GM23248 (cell line): Measurements from ENCODE around the gene FBLN5. TPM values are rescaled to one million over a fixed set of nuclear protein-coding genes. Genes with fewer than 3 reads are reported as not detected.

Source experiments
- DNase-seq: peaks from one replicate; pipeline ENCODE4 v3.0.0-alpha.2; 2015
- H2AFZ ChIP-seq: fragments of 200-600 bp; sonication (generic); 2 replicates; pipeline ENCODE4 v1.6.1; 2016; ENCODE audit warnings: antibody characterized with exemption
- H3F3A ChIP-seq: fragments of 200-600 bp; sonication (generic); 2 replicates; pipeline ENCODE4 v1.6.1; 2016; ENCODE audit warnings: mild to moderate bottlenecking, antibody characterized with exemption, mixed run types; ENCODE audit not compliant: insufficient read depth
- H3K27ac ChIP-seq: fragments of 200-600 bp; sonication (generic); 2 replicates; pipeline ENCODE4 v1.5.1; 2016; ENCODE audit warnings: mild to moderate bottlenecking
- H3K27me3 ChIP-seq: fragments of 200-600 bp; sonication (generic); replicated peaks from 2 replicates; pipeline ENCODE4 v1.6.1; 2016; ENCODE audit warnings: mild to moderate bottlenecking; ENCODE audit not compliant: insufficient read depth
- H3K36me3 ChIP-seq: fragments of 200-600 bp; sonication (generic); 2 replicates; pipeline ENCODE4 v1.6.1; 2016; ENCODE audit warnings: low read depth, mild to moderate bottlenecking
- H3K4me1 ChIP-seq: fragments of 200-600 bp; sonication (generic); 2 replicates; pipeline ENCODE4 v1.6.1; 2016; ENCODE audit warnings: mild to moderate bottlenecking; ENCODE audit not compliant: insufficient read depth
- H3K4me2 ChIP-seq: fragments of 200-600 bp; sonication (generic); one replicate; pipeline ENCODE4 v1.6.1; 2016; ENCODE audit warnings: mild to moderate bottlenecking; ENCODE audit not compliant: unreplicated experiment
- H3K4me3 ChIP-seq: fragments of 200-600 bp; sonication (generic); 2 replicates; pipeline ENCODE4 v1.5.1; 2016; ENCODE audit warnings: mild to moderate bottlenecking
- H3K79me2 ChIP-seq: fragments of 200-600 bp; sonication (generic); 2 replicates; pipeline ENCODE4 v1.6.1; 2016; ENCODE audit warnings: mild to moderate bottlenecking; ENCODE audit not compliant: insufficient read depth
- H3K9ac ChIP-seq: fragments of 200-600 bp; sonication (generic); 2 replicates; pipeline ENCODE4 v1.6.1; 2016; ENCODE audit warnings: mild to moderate bottlenecking
- H3K9me2 ChIP-seq: fragments of 200-600 bp; sonication (generic); 2 replicates; pipeline ENCODE4 v1.6.1; 2016; ENCODE audit warnings: mixed run types, mild to moderate bottlenecking, moderate library complexity; ENCODE audit not compliant: insufficient read depth
- H3K9me3 ChIP-seq: fragments of 200-600 bp; sonication (generic); one replicate; pipeline ENCODE4 v1.6.1; 2017; ENCODE audit warnings: low read depth
- H4K20me1 ChIP-seq: fragments of 200-600 bp; sonication (generic); 2 replicates; pipeline ENCODE4 v1.6.0; 2016; ENCODE audit not compliant: insufficient read depth
- EZH2 ChIP-seq: fragments of 200-600 bp; sonication (generic); IDR thresholded peaks from 2 replicates; pipeline ENCODE4 v1.6.1; 2018; ENCODE audit warnings: antibody characterized with exemption, mild to moderate bottlenecking; ENCODE audit not compliant: insufficient read depth, poor library complexity, severe bottlenecking
- EZH2phosphoT487 ChIP-seq: fragments of 200-600 bp; sonication (generic); IDR thresholded peaks from 2 replicates; pipeline ENCODE4 v1.6.1; 2018; ENCODE audit warnings: antibody characterized with exemption, moderate library complexity, mild to moderate bottlenecking, low read depth; ENCODE audit not compliant: insufficient read depth
- WGBS, 2 experiments: methylation state at CpG; one replicate each; pipeline ENCODE4 v1.1.6; 2015 to 2017; ENCODE audit warnings: low lambda C conversion rate in 2 of 2, low coverage in 1 of 2; ENCODE audit errors: missing lambda C conversion rate in 2 of 2; 5-methylcytosine and 5-hydroxymethylcytosine counted together
- in situ Hi-C: fragments of 300-500 bp; cut with MboI; formaldehyde crosslinking; loops from 2 replicates; pipeline ENCODE4 v1.15.0; 2020
- polyA plus RNA-seq: library from polyadenylated mRNA; unstranded; fragments of >200 nt; fragmentation: Nextera tagmentation; extraction: Ambion mirVana; gene quantifications from 2 replicates; pipeline ENCODE4 v1.2.1, GENCODE V29; 2016
- total RNA-seq: library from RNA; depleted of rRNA; stranded (reverse); fragments of >200 nt; shearing (Covaris generic); gene quantifications from 2 replicates; pipeline ENCODE4 v1.2.3, GENCODE V29; 2014

FBLN5 gene
- total and polyA plus RNA-seq, 2 experiments from 2014 or later, result 234 to 756 TPM

GRCh38 chr14:91919814-91920213 lies 27.7 kb downstream of the FBLN5 start:
- no peaks in the 10 kb centered on the region for H3K9me2 ChIP-seq
- H3K27ac ChIP-seq, result peak overlapping the region; percentile 74
- peaks cover 8% of the 10 kb centered on the region; the same call in 1 of the 2 replicates for H3K36me3 ChIP-seq
- H4K20me1 ChIP-seq, result no peaks in the 10 kb centered on the region
- H3K9me3 ChIP-seq, result no peaks in the 10 kb centered on the region
- peaks cover 65% of the 10 kb centered on the region for H3K79me2 ChIP-seq
- H2AFZ ChIP-seq, result no peak overlapping the region
- H3F3A ChIP-seq, result no peaks in the 10 kb centered on the region; the same call in 1 of the 2 replicates
- H3K27me3 ChIP-seq, result no peaks in the 10 kb centered on the region
- H3K4me2 ChIP-seq, result no peak overlapping the region
- in situ Hi-C loops, result no loop called here
- TF ChIP-seq EZH2 (no peak), EZH2phosphoT487 (no peak)
- H3K4me1 ChIP-seq, result peaks cover 28% of the 10 kb centered on the region
- no peak overlapping the region for H3K4me3 ChIP-seq
- 24 to 29% methylated on average over 4 of the region's 4 CpGs for WGBS, 2 experiments
- DNase-seq, result peak; percentile 84
- peak overlapping the region; percentile 48; the same call in 1 of the 2 replicates for H3K9ac ChIP-seq

- Histone ChIP-seq H3K4me1 (peaks cover 28% of the 10 kb centered on the region), H3K79me2 (peaks cover 65% of the 10 kb centered on the region), H3F3A (peaks cover under 1% of the 10 kb centered on the region; the same call in 1 of the 2 replicates), H3K4me2 (no peak overlapping the region), H3K9me2 (no peaks in the 10 kb centered on the region), H2AFZ (no peak overlapping the region), H3K4me3 (no peak overlapping the region), H4K20me1 (no peaks in the 10 kb centered on the region), H3K9me3 (no peaks in the 10 kb centered on the region), H3K27me3 (no peaks in the 10 kb centered on the region), H3K9ac (no peak overlapping the region), H3K27ac (no peak overlapping the region), H3K36me3 (peaks cover 11% of the 10 kb centered on the region)
- TF ChIP-seq EZH2phosphoT487 (no peak), EZH2 (no peak)
- in situ Hi-C loops, result no loop called here
- DNase-seq, result no peak
- 31 to 37% methylated on average over 5 of the region's 5 CpGs for WGBS, 2 experiments
Measured at GRCh38 chr14:91918186-91918883, 29.2 kb downstream of the FBLN5 start.

- Histone ChIP-seq H3K4me3 (no peak overlapping the region), H2AFZ (no peak overlapping the region)
- in situ Hi-C loops, result no loop called here
Measured at GRCh38 chr14:91912035-91912434, 35.5 kb downstream of the FBLN5 start.

GRCh38 chr14:91911474-91912032 lies 35.9 kb downstream of the FBLN5 start:
- TF ChIP-seq EZH2, result no peak
- Histone ChIP-seq H3K79me2 (peaks cover 98% of the 10 kb centered on the region), H3K4me2 (no peak overlapping the region), H3K9ac (no peak overlapping the region), H3F3A (0 out of 2 replicates have a peak, but pooled peaks cover 6% of the 10 kb centered on the region), H4K20me1 (no peaks in the 10 kb centered on the region), H3K9me2 (no peaks in the 10 kb centered on the region), H3K27me3 (no peaks in the 10 kb centered on the region), H2AFZ (no peak overlapping the region), H3K4me1 (no peaks in the 10 kb centered on the region), H3K27ac (no peak overlapping the region), H3K9me3 (no peaks in the 10 kb centered on the region), H3K36me3 (peaks cover 16% of the 10 kb centered on the region), H3K4me3 (no peak overlapping the region)
- in situ Hi-C loops, result no loop called here
- WGBS, 2 experiments, result 64% methylated on average over 9 of the region's 9 CpGs
- peak; percentile 72 for DNase-seq

More at GRCh38 chr14:91912035-91912434, 35.5 kb downstream of the FBLN5 start:
- Histone ChIP-seq H3K36me3 (peaks cover 16% of the 10 kb centered on the region), H3K9ac (no peak overlapping the region), H3K9me3 (no peaks in the 10 kb centered on the region), H4K20me1 (no peaks in the 10 kb centered on the region), H3K79me2 (peaks cover 98% of the 10 kb centered on the region), H3K27ac (no peak overlapping the region), H3K9me2 (no peaks in the 10 kb centered on the region), H3F3A (0 out of 2 replicates have a peak, but pooled peaks cover 6% of the 10 kb centered on the region), H3K27me3 (no peaks in the 10 kb centered on the region), H3K4me2 (no peak overlapping the region), H3K4me1 (no peaks in the 10 kb centered on the region)
- TF ChIP-seq EZH2, result no peak
- TF ChIP-seq EZH2phosphoT487, result no peak
- DNase-seq, result no peak
- WGBS, 2 experiments, result 82 to 87% methylated on average over 5 of the region's 5 CpGs
